ENCODE data around the gene ME1. TPM values are rescaled to one million over a fixed set of nuclear protein-coding genes. Genes with fewer than 3 reads are reported as not detected.

ME1 gene
- total RNA-seq, 2 experiments from 2014 or later = 0.25 to 0.49 TPM

DNA sequence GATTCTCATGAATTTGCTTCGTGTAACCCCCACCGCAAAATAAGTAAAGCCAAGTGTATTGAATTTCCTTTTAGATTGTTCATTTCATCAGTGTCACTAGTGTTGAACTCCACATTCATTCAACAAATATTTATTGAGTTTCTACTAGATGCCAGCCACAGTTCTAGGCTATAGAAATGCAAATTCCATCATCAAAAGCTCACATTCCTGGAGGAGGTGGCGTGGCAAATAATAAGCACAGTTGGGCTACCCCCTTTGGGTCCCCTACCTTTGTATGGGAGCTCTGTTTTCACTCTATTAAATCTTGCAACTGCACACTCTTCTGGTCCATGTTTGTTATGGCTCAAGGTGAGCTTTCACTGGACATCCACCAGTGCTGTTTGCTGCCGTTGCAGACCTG is 12.7 kb upstream of the ME1 start:
- CTCF ChIA-PET = interaction anchor here (1.5 kb wide), 1 partner anchor 9 kb away, joined by 4 read pairs; no protein-coding TSS in a partner anchor
- Mint-ChIP-seq H3K4me1 (ENCODE audit: low read depth) (no peaks in the 10 kb centered on the region), H3K27me3 (no peaks in the 10 kb centered on the region), H3K27ac (no peak overlapping the region), H3K4me3 (no peak overlapping the region), H3K9me3 (no peaks in the 10 kb centered on the region), H3K36me3 (ENCODE audit: low read depth) (no peaks in the 10 kb centered on the region)
- DNase-seq = no peak
- ATAC-seq = no peak
- POLR2A ChIA-PET = no interaction called here
- TF ChIP-seq, protein P1, sequence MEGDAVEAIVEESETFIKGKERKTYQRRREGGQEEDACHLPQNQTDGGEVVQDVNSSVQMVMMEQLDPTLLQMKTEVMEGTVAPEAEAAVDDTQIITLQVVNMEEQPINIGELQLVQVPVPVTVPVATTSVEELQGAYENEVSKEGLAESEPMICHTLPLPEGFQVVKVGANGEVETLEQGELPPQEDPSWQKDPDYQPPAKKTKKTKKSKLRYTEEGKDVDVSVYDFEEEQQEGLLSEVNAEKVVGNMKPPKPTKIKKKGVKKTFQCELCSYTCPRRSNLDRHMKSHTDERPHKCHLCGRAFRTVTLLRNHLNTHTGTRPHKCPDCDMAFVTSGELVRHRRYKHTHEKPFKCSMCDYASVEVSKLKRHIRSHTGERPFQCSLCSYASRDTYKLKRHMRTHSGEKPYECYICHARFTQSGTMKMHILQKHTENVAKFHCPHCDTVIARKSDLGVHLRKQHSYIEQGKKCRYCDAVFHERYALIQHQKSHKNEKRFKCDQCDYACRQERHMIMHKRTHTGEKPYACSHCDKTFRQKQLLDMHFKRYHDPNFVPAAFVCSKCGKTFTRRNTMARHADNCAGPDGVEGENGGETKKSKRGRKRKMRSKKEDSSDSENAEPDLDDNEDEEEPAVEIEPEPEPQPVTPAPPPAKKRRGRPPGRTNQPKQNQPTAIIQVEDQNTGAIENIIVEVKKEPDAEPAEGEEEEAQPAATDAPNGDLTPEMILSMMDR (IDR thresholded peaks at IDR 0.05) = no peak
- intact Hi-C loops (cut with micrococcal nuclease) = no loop called here

DNA sequence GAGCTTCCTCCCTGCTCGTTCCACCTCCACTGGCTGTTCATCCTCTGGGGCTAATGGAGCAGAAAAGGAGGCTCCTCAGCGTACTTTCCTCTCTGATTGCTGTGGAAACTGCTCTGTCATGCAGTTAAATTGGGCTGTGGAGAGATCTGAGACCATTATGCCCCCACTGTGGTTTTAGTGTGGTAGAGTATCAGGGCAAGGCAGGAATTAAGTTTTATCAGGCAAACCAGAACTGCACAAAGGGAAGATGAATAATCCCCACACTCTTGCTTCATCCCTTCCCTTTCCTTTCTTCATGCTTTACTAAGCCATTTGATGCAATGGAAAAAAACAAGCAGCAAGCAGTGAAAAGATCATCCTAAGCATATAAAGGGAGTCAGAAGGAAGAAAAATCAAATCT is 11.9 kb upstream of the ME1 start:
- Mint-ChIP-seq H3K4me1 (ENCODE audit: low read depth) (no peaks in the 10 kb centered on the region), H3K36me3 (ENCODE audit: low read depth) (no peaks in the 10 kb centered on the region), H3K27ac (no peak overlapping the region), H3K27me3 (no peaks in the 10 kb centered on the region), H3K9me3 (no peaks in the 10 kb centered on the region), H3K4me3 (no peak overlapping the region)
- ChIA-PET CTCF (interaction anchor here (0.7 to 1.5 kb wide), 2 partner anchors 10 to 15 kb away, joined by 3 to 4 read pairs; no protein-coding TSS in a partner anchor), POLR2A (no interaction called here)
- DNase-seq (no peak), ATAC-seq (no peak)
- TF ChIP-seq, protein P1 (IDR thresholded peaks at IDR 0.05) = no peak
- intact Hi-C loops (cut with micrococcal nuclease) = no loop called here

DNA sequence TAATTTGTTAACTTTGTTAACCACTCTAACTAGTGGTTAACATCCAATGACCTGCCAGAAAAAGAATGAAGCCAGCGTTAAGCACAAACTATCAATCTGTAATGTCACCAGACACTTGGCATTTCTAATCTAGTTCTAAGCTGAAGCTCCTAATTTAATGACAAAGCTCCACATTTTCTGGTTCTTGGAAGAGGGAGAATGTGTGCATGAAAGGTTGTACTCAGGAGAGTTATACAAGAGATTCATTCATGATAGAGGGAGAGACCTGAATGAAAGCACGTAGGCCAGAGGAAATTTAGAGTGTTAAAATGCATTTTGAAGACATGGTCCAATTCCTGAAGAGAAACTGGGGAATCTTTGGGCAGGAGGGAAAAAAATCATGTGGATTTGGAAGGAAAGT is 8.3 kb upstream of the ME1 start:
- intact Hi-C loops (cut with micrococcal nuclease) = no loop called here
- ChIA-PET POLR2A (no interaction called here), CTCF (interaction anchor here (0.6 kb wide), 1 partner anchor 10 kb away, joined by 3 read pairs; no protein-coding TSS in a partner anchor)
- H3K27me3 Mint-ChIP-seq = peaks cover 4% of the 10 kb centered on the region
- no peaks in the 10 kb centered on the region for H3K36me3 Mint-ChIP-seq (ENCODE audit: low read depth)
- TF ChIP-seq, protein P1 (IDR thresholded peaks at IDR 0.05) = no peak
- H3K9me3 Mint-ChIP-seq = no peaks in the 10 kb centered on the region
- no peak overlapping the region for H3K27ac Mint-ChIP-seq
- H3K4me3 Mint-ChIP-seq = no peak overlapping the region
- no peaks in the 10 kb centered on the region for H3K4me1 Mint-ChIP-seq (ENCODE audit: low read depth)
- ATAC-seq = no peak
- no peak for DNase-seq

DNA sequence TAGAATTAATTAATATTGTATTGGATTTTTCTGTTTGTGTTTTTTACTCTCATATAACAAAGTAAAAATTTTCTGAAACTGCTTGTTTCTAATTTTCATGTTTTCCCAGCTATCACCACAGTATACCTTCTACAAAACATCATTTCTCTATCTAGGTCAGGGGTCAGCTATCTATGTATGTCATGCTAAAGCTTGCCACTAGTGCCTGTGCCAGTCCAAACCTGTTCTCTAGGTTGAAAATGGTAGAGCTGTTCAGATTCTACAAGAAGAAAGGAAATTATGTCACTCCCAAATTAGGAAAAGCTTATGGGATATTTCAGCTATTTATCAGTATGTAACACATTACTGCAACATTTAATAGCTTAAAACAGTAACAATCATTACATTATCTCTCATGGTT is 5.8 kb upstream of the ME1 start:
- H3K27me3 Mint-ChIP-seq = peaks cover 7% of the 10 kb centered on the region
- H3K27ac Mint-ChIP-seq = no peak overlapping the region
- no peaks in the 10 kb centered on the region for H3K4me1 Mint-ChIP-seq (ENCODE audit: low read depth)
- no peaks in the 10 kb centered on the region for H3K36me3 Mint-ChIP-seq (ENCODE audit: low read depth)
- H3K4me3 Mint-ChIP-seq = no peak overlapping the region
- DNase-seq = no peak
- no peak for ATAC-seq
- TF ChIP-seq, protein P1 (IDR thresholded peaks at IDR 0.05) = no peak
- intact Hi-C loops (cut with micrococcal nuclease) = no loop called here
- POLR2A ChIA-PET = no interaction called here
- CTCF ChIA-PET = interaction anchor here (1.4 kb wide), 1 partner anchor 19 kb away, joined by 3 read pairs; no protein-coding TSS in a partner anchor
- no peaks in the 10 kb centered on the region for H3K9me3 Mint-ChIP-seq

GRCh38 chr6:83433177-83433576 is 2.3 kb upstream of the ME1 start:
- no peak overlapping the region for H3K4me3 Mint-ChIP-seq
- H3K4me1 Mint-ChIP-seq (ENCODE audit: low read depth) = no peaks in the 10 kb centered on the region
- ATAC-seq (no peak), DNase-seq (no peak)
- ChIA-PET CTCF (no interaction called here), POLR2A (no interaction called here)
- H3K9me3 Mint-ChIP-seq = no peaks in the 10 kb centered on the region
- H3K36me3 Mint-ChIP-seq (ENCODE audit: low read depth) = no peaks in the 10 kb centered on the region
- H3K27me3 Mint-ChIP-seq = peaks cover 25% of the 10 kb centered on the region
- TF ChIP-seq, protein P1 (IDR thresholded peaks at IDR 0.05) = no peak
- intact Hi-C loops (cut with micrococcal nuclease) = no loop called here
- no peak overlapping the region for H3K27ac Mint-ChIP-seq
